Uterus (tissue), 2 donors: Measurements from ENCODE around the gene NFATC1.

Experiments used
- CTCF ChIP-seq, 4 experiments: fragments of 200-600 bp in 2 of 4; fragments of 450-650 bp in 2 of 4; sonication (generic) in 2 of 4; IDR thresholded peaks; one replicate each; pipeline ENCODE4 v1.5.1; 2016 to 2019; ENCODE audit warnings: antibody characterized with exemption in 4 of 4, mild to moderate bottlenecking in 2 of 4, moderate library complexity in 1 of 4
- POLR2A ChIP-seq, 2 donors: fragments of 450-650 bp; IDR thresholded peaks; one replicate each; pipeline ENCODE4 v1.6.1; 2016; ENCODE audit warnings: antibody characterized with exemption in 2 of 2, mild to moderate bottlenecking in 1 of 2, moderate library complexity in 1 of 2

- TF ChIP-seq CTCF (IDR thresholded peaks at IDR 0.05) (no peak), POLR2A (IDR thresholded peaks at IDR 0.05) (peak; percentile 38 to 77)
Measured at GRCh38 chr18:79395761-79396404, at the start of gene NFATC1.
